Measurements from ENCODE around the gene CELF1.

DNA sequence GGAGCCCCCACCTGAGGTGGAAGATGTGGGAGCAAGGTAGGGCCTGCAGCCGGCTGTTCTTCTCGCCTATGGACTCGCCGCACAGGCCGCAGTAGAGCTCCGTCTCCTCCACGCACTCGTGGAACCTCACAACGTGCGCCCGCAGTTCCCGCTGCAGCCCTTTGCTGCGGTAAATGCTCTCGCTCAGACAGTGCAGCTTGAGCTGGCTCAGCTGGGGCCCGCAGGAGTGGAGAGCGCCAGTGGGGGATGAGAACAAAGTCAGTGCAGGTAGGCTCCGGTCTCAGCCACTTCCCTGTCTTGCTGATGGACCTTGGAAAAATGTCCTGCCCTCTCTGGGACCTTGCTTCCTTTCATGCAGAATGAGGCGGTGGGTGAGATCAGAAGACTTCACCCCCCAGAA, 114.2 kb downstream of the CELF1 start:
- TF ChIP-seq, protein P1, sequence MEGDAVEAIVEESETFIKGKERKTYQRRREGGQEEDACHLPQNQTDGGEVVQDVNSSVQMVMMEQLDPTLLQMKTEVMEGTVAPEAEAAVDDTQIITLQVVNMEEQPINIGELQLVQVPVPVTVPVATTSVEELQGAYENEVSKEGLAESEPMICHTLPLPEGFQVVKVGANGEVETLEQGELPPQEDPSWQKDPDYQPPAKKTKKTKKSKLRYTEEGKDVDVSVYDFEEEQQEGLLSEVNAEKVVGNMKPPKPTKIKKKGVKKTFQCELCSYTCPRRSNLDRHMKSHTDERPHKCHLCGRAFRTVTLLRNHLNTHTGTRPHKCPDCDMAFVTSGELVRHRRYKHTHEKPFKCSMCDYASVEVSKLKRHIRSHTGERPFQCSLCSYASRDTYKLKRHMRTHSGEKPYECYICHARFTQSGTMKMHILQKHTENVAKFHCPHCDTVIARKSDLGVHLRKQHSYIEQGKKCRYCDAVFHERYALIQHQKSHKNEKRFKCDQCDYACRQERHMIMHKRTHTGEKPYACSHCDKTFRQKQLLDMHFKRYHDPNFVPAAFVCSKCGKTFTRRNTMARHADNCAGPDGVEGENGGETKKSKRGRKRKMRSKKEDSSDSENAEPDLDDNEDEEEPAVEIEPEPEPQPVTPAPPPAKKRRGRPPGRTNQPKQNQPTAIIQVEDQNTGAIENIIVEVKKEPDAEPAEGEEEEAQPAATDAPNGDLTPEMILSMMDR (IDR thresholded peaks at IDR 0.05; ENCODE audit: low read length): no peak
- no peak for TF ChIP-seq EZH2 (IDR thresholded peaks at IDR 0.05; ENCODE audit: borderline replicate concordance, low read length)
